H1 (cell line): ENCODE data around the gene SPCS3. TPM values are rescaled to one million over a fixed set of nuclear protein-coding genes. Genes with fewer than 3 reads are reported as not detected.

Experiments used
- CTCF ChIA-PET: fragments of 300-600 bp; sonication (Branson Sonifier 250); formaldehyde crosslinking; loops from one replicate; lab custom pipeline; 2021; ENCODE audit not compliant: partially characterized antibody; lab: Charles Lee
- POLR2A ChIA-PET: fragments of 300-600 bp; sonication (Branson Sonifier 250); formaldehyde crosslinking; loops from one replicate; lab custom pipeline; 2021; ENCODE audit warnings: inconsistent platforms; ENCODE audit not compliant: partially characterized antibody; lab: Charles Lee
- DNase-seq, 2 experiments: peaks; one replicate each; pipeline versions ENCODE4 v3.0.0 to v3.0.0-alpha.2; 2010 to 2022; ENCODE audit warnings: low spot score in 2 of 2, low read depth in 1 of 2, mixed read lengths in 1 of 2
- FAIRE-seq: peaks from 2 replicates; lab custom pipeline; 2011; peaks lifted over from hg19 to GRCh38; lab: Jason Lieb, UNC
- H2AFZ ChIP-seq: 2 replicates; pipeline ENCODE4 v1.8.1; 2012; ENCODE audit warnings: low read length, inconsistent platforms
- H2AK5ac ChIP-seq: 2 replicates; pipeline ENCODE4 v1.6.1; 2013; ENCODE audit warnings: low read depth, low read length
- H2BK120ac ChIP-seq: replicated peaks from 2 replicates; pipeline ENCODE3; 2013; ENCODE audit warnings: low read depth, low read length, inconsistent platforms
- H2BK12ac ChIP-seq: 2 replicates; pipeline ENCODE4 v1.6.1; 2013; ENCODE audit warnings: low read depth, low read length
- H2BK15ac ChIP-seq: 2 replicates; pipeline ENCODE4 v1.6.1; 2013; ENCODE audit warnings: low read length
- H2BK20ac ChIP-seq: 2 replicates; pipeline ENCODE4 v1.6.1; 2013; ENCODE audit warnings: low read length
- H2BK5ac ChIP-seq: 2 replicates; pipeline ENCODE4 v1.6.1; 2013; ENCODE audit warnings: low read depth, low read length
- H3K14ac ChIP-seq: 2 replicates; pipeline ENCODE4 v1.6.1; 2013; ENCODE audit warnings: inconsistent platforms; ENCODE audit not compliant: insufficient read length
- H3K18ac ChIP-seq: 2 replicates; pipeline ENCODE4 v1.6.1; 2013; ENCODE audit warnings: low read length; ENCODE audit errors: extremely low read depth
- H3K23ac ChIP-seq: 2 replicates; pipeline ENCODE4 v1.6.1; 2013; ENCODE audit warnings: inconsistent platforms; ENCODE audit not compliant: insufficient read length
- H3K23me2 ChIP-seq: 2 replicates; pipeline ENCODE4 v1.6.1; 2013; ENCODE audit warnings: low read depth, low read length
- H3K27ac ChIP-seq: 2 replicates; pipeline ENCODE4 v1.6.1; 2011; ENCODE audit warnings: low read depth, low read length, inconsistent platforms
- H3K27me3 ChIP-seq, 4 experiments: replicated peaks in 1 of 4; 1 replicate in 1 of 4; 2 replicates in 3 of 4; pipeline versions ENCODE4 v1.6.1 to v1.8.1; 2011 to 2013; ENCODE audit warnings: low read length in 3 of 4, mild to moderate bottlenecking in 3 of 4, inconsistent platforms in 2 of 4, mixed read lengths in 2 of 4, moderate library complexity in 1 of 4; ENCODE audit not compliant: control insufficient read depth in 3 of 4, insufficient read depth in 3 of 4; ENCODE audit errors: extremely low read depth in 1 of 4
- H3K36me3 ChIP-seq, 4 experiments: 2 replicates each; pipeline versions ENCODE4 v1.6.1 to v1.8.1; 2011 to 2013; ENCODE audit warnings: mild to moderate bottlenecking in 4 of 4, low read length in 3 of 4, moderate library complexity in 2 of 4, control low read depth in 1 of 4, inconsistent platforms in 1 of 4; ENCODE audit not compliant: insufficient read depth in 4 of 4, control insufficient read depth in 2 of 4
- H3K4ac ChIP-seq: replicated peaks from 2 replicates; pipeline ENCODE3; 2013; ENCODE audit warnings: low read length, low read depth, mixed read lengths, inconsistent platforms; ENCODE audit not compliant: insufficient read length
- H3K4me1 ChIP-seq, 4 experiments: replicated peaks in 1 of 4; 1 replicate in 1 of 4; 2 replicates in 3 of 4; pipeline versions ENCODE4 v1.6.1 to v1.8.1; 2011 to 2013; ENCODE audit warnings: low read length in 3 of 4, inconsistent platforms in 2 of 4, mixed read lengths in 1 of 4; ENCODE audit not compliant: insufficient read depth in 4 of 4, control insufficient read depth in 3 of 4
- H3K4me2 ChIP-seq, 2 experiments: 2 replicates each; pipeline versions ENCODE4 v1.6.1 to v1.8.1; 2011 to 2013; ENCODE audit warnings: low read depth in 2 of 2, low read length in 2 of 2, control low read depth in 1 of 2, inconsistent platforms in 1 of 2, mild to moderate bottlenecking in 1 of 2; ENCODE audit not compliant: insufficient read depth in 1 of 2
- H3K4me3 ChIP-seq, 4 experiments: fragments of 200-600, 300-600 bp in 1 of 4; sonication (generic), shearing (Covaris generic), sonication (Bioruptor Twin) in 1 of 4; 2 replicates each; pipeline versions ENCODE4 v1.5.1 to v1.8.1; 2011 to 2016; ENCODE audit warnings: low read length in 4 of 4, low read depth in 3 of 4, control low read depth in 2 of 4, inconsistent platforms in 2 of 4, mild to moderate bottlenecking in 2 of 4, mixed read lengths in 1 of 4, moderate library complexity in 1 of 4; ENCODE audit not compliant: insufficient read depth in 2 of 4; ENCODE audit errors: extremely low read depth in 1 of 4
- H3K56ac ChIP-seq: replicated peaks from 2 replicates; pipeline ENCODE3; 2013; ENCODE audit warnings: low read depth, mild to moderate bottlenecking, mixed read lengths, low read length, inconsistent platforms; ENCODE audit not compliant: insufficient read length
- H3K79me1 ChIP-seq: 2 replicates; pipeline ENCODE4 v1.6.1; 2013; ENCODE audit warnings: low read depth, low read length, control low read depth
- H3K79me2 ChIP-seq, 2 experiments: 2 replicates each; pipeline versions ENCODE4 v1.6.1 to v1.8.1; 2012 to 2013; ENCODE audit warnings: low read length in 2 of 2, mild to moderate bottlenecking in 2 of 2, inconsistent platforms in 1 of 2; ENCODE audit not compliant: insufficient read depth in 2 of 2, control insufficient read depth in 1 of 2
- H3K9ac ChIP-seq, 4 experiments: replicated peaks in 1 of 4; 1 replicate in 1 of 4; 2 replicates in 3 of 4; pipeline versions ENCODE4 v1.6.1 to v1.8.1; 2011 to 2013; ENCODE audit warnings: low read depth in 3 of 4, low read length in 3 of 4, control low read depth in 2 of 4, mild to moderate bottlenecking in 2 of 4, moderate library complexity in 2 of 4, inconsistent platforms in 1 of 4; ENCODE audit errors: extremely low read depth in 1 of 4
- H3K9me3 ChIP-seq, 2 experiments: 2 replicates each; pipeline versions ENCODE4 v1.6.1 to v1.8.1; 2012 to 2013; ENCODE audit warnings: mild to moderate bottlenecking in 2 of 2, moderate library complexity in 2 of 2, control low read depth in 1 of 2, inconsistent platforms in 1 of 2, low read depth in 1 of 2, low read length in 1 of 2, mixed read lengths in 1 of 2; ENCODE audit not compliant: insufficient read depth in 2 of 2
- H4K20me1 ChIP-seq, 2 experiments: replicated peaks in 1 of 2; 2 replicates each; pipeline versions ENCODE3 to v1.8.1; 2011 to 2013; ENCODE audit warnings: inconsistent platforms in 2 of 2, low read length in 2 of 2, mild to moderate bottlenecking in 1 of 2; ENCODE audit not compliant: insufficient read depth in 2 of 2, control insufficient read depth in 1 of 2
- H4K5ac ChIP-seq: 2 replicates; pipeline ENCODE4 v1.6.1; 2013; ENCODE audit warnings: low read length, low read depth, mixed read lengths, inconsistent platforms; ENCODE audit not compliant: insufficient read length
- H4K8ac ChIP-seq: 2 replicates; pipeline ENCODE4 v1.8.0; 2013; ENCODE audit warnings: mild to moderate bottlenecking, moderate library complexity, low read length, inconsistent platforms; ENCODE audit not compliant: insufficient read depth; ENCODE audit errors: extremely low read depth
- H4K91ac ChIP-seq: replicated peaks from 2 replicates; pipeline ENCODE3; 2013; ENCODE audit warnings: low read length, mixed read lengths, inconsistent platforms; ENCODE audit not compliant: insufficient read length
- ATF3 ChIP-seq: IDR thresholded peaks from 2 replicates; pipeline ENCODE4 v1.6.1; 2011; ENCODE audit warnings: low read depth, mild to moderate bottlenecking, low read length; ENCODE audit not compliant: insufficient read depth
- CBX5 ChIP-seq: fragments of 300-800, 300-1000 bp; sonication (generic); IDR thresholded peaks from 2 replicates; pipeline ENCODE4 v1.7.1; 2016; ENCODE audit warnings: antibody characterized with exemption, low read length, low read depth
- CEBPB ChIP-seq: IDR thresholded peaks from 2 replicates; pipeline ENCODE4 v1.6.1; 2012; ENCODE audit warnings: low read depth, low read length
- CHD1 ChIP-seq: IDR thresholded peaks from 2 replicates; pipeline ENCODE4 v1.6.1; 2012; ENCODE audit warnings: low read depth, low read length, improper control_type of control experiment
- FOSL1 ChIP-seq: IDR thresholded peaks from 2 replicates; pipeline ENCODE4 v1.6.1; 2011; ENCODE audit warnings: mild to moderate bottlenecking, low read depth, low read length, moderate library complexity; ENCODE audit not compliant: insufficient read depth
- GTF2F1 ChIP-seq: IDR thresholded peaks from 2 replicates; pipeline ENCODE4 v1.6.1; 2012; ENCODE audit warnings: low read depth, low read length, improper control_type of control experiment, borderline replicate concordance
- HDAC6 ChIP-seq: IDR thresholded peaks from one replicate; pipeline ENCODE4 v1.7.1; 2012; ENCODE audit warnings: low read depth, mild to moderate bottlenecking, inconsistent platforms, low read length, moderate library complexity
- KDM4A ChIP-seq: IDR thresholded peaks from one replicate; pipeline ENCODE4 v1.7.1; 2012; ENCODE audit warnings: low read depth, mild to moderate bottlenecking, moderate library complexity, low read length, inconsistent platforms; ENCODE audit not compliant: severe bottlenecking
- NRF1 ChIP-seq: IDR thresholded peaks from 2 replicates; pipeline ENCODE4 v1.6.1; 2011; ENCODE audit warnings: mild to moderate bottlenecking, low read depth, low read length, improper control_type of control experiment
- RBBP5 ChIP-seq: IDR thresholded peaks from 2 replicates; pipeline ENCODE4 v1.7.1; 2012; ENCODE audit warnings: low read depth, mild to moderate bottlenecking, inconsistent platforms, low read length, moderate library complexity, borderline replicate concordance
- TEAD4 ChIP-seq: IDR thresholded peaks from 2 replicates; pipeline ENCODE4 v1.6.1; 2012; ENCODE audit warnings: low read depth, low read length, inconsistent platforms, mixed read lengths
- WGBS, 2 experiments: shearing (Covaris generic) in 1 of 2; methylation state at CpG; one replicate each; pipeline versions ENCODE4 v1.1.6 to v1.1.7; 2013 to 2015; ENCODE audit warnings: low lambda C conversion rate in 2 of 2, mixed read lengths in 2 of 2, inconsistent platforms in 1 of 2, low coverage in 1 of 2, missing lambda C conversion rate in 1 of 2; ENCODE audit not compliant: insufficient replicate concordance in 2 of 2, insufficient coverage in 1 of 2, insufficient read length in 1 of 2; ENCODE audit errors: extremely low coverage in 1 of 2, missing lambda C conversion rate in 1 of 2; 5-methylcytosine and 5-hydroxymethylcytosine counted together
- polyA plus RNA-seq, 7 experiments: library from polyadenylated mRNA; depleted of rRNA in 3 of 7; stranded (reverse) in 5 of 7; unstranded in 2 of 7; fragments of >200 nt in 5 of 7; fragments of 200-250 nt in 2 of 7; gene quantifications; 1 replicate in 5 of 7; 2 replicates in 1 of 7; 4 replicates in 1 of 7; pipeline versions ENCODE4 v1.2.1 to v1.2.3, GENCODE V29; 2011 to 2013; ENCODE audit warnings: missing spikeins in 2 of 7, mixed read lengths in 2 of 7
- total RNA-seq: library from RNA; stranded (reverse); fragmentation: NEBNext Ultra II Directional; extraction: Animal tissue kit (Norgen Biotek cat#: 25700); gene quantifications from 2 replicates; pipeline ENCODE4 v1.2.1, GENCODE V29; 2021

The SPCS3 gene
- total and polyA plus RNA-seq, 2 of the 8 experiments (the other 6 are each of a cell fraction or from before 2014, with no cell fraction given): 18.4 to 117 TPM

GRCh38 chr4:176291748-176292147, 28.0 kb upstream of the SPCS3 start:
- Histone ChIP-seq H2BK20ac (no peak overlapping the region), H3K4me1 (peaks cover 0 to 4% (median 0%) of the 10 kb centered on the region in 4 experiments; a peak in 1 of 7 replicates), H3K4me3 (no peak overlapping the region), H3K14ac (no peak overlapping the region), H2BK5ac (no peak overlapping the region), H3K4ac (no peak overlapping the region), H3K9ac (no peak overlapping the region), H4K5ac (no peak overlapping the region), H2BK15ac (no peak overlapping the region), H3K79me1 (no peaks in the 10 kb centered on the region), H3K27ac (no peak overlapping the region), H4K91ac (no peak overlapping the region), H2BK12ac (no peak overlapping the region), H3K9me3 (no peaks in the 10 kb centered on the region), H3K4me2 (no peak overlapping the region), H3K56ac (no peak overlapping the region), H4K20me1 (no peaks in the 10 kb centered on the region), H3K23me2 (no peaks in the 10 kb centered on the region), H3K36me3 (no peaks in the 10 kb centered on the region), H3K18ac (no peak overlapping the region), H2BK120ac (no peak overlapping the region), H2AK5ac (no peak overlapping the region), H3K27me3 (no peaks in the 10 kb centered on the region), H2AFZ (no peak overlapping the region), H3K79me2 (no peaks in the 10 kb centered on the region), H3K23ac (no peak overlapping the region), H4K8ac (no peak overlapping the region)
- FAIRE-seq: no peak
- DNase-seq: no peak
- POLR2A ChIA-PET: no interaction called here
- TF ChIP-seq GTF2F1: no peak
- TF ChIP-seq CHD1: no peak
- no peak for TF ChIP-seq CBX5
- no peak for TF ChIP-seq RBBP5
- TF ChIP-seq NRF1: no peak
- TF ChIP-seq HDAC6: no peak
- TF ChIP-seq ATF3: no peak
- no peak for TF ChIP-seq FOSL1
- no peak for TF ChIP-seq TEAD4
- no peak for TF ChIP-seq CEBPB
- TF ChIP-seq KDM4A: no peak
- 88% methylated on average over 3 of the region's 3 CpGs; no CpG with 5 or more reads in 1 of the 2 experiments for WGBS, 2 experiments
- CTCF ChIA-PET: interaction anchor here (0.9 kb wide), 1 partner anchor 16 kb away, joined by 3 read pairs; no protein-coding TSS in a partner anchor
